HG03460 (cell line): ENCODE results near the gene AGR3.
"Not testable (repeated sequence)": the region's sequence is repeated elsewhere in the genome, so short reads cannot be mapped to it uniquely, and the experiment has no call there.

Source experiments
- ATAC-seq: cut with Tn5 transposase; IDR thresholded peaks from one replicate; pipeline ENCODE4 v1.9.1; 2021; ENCODE audit not compliant: unreplicated experiment

The AGR3 gene

DNA sequence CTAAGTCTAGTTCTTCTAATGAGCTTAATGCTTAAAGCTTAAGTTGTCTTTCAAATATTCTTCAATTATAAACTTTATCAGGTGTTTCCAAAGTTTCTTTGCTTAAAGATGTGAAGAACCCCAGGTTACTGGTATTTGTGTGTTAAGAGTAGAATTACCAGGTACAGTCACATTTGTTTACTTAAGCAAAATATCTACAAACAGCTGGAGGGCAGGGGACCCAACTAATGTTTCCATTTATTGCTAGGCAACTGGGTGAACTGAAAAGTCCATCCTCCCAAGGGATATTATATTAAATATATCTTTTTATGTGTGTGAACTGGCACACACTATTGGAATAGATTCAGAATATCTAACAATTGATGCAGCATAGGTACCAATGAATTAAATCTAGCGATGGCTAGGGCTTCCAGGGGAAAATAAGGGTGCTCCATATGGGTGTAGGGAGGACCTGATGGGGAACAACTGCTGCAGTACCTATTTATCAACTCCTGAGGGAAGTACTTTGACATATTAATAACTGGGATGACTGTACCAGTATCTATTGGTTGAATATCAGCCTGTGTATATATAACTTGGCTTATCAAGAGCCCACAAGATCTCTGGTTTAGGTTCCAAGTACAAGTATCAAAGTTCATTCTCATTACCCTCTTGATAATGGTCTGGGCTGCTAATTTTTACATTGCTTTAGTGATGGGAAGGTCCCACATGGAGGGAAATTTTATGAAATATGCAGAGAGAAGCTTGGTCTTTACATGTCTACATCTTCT is 10.3 kb upstream of the AGR3 start:
- ATAC-seq: no peak

DNA sequence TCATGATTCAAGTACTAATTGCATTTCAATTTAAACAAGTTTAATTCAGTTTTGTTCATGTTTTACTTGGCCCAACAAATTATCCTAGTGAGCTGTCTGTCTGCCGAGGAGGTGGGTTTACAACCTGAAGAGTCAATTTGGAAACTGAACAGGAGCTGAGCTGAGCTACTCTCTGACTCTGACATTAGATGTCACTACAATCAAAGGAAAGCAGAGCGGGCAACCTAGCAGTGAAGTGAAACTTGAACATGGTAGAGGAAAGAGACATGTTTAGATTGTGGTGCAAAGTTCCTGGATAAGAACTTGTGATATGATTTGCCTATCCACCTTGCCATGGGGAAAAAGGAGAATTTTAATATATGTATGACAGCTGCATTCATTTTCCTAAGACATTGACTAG is 9.6 kb upstream of the AGR3 start:
- ATAC-seq: no peak

DNA sequence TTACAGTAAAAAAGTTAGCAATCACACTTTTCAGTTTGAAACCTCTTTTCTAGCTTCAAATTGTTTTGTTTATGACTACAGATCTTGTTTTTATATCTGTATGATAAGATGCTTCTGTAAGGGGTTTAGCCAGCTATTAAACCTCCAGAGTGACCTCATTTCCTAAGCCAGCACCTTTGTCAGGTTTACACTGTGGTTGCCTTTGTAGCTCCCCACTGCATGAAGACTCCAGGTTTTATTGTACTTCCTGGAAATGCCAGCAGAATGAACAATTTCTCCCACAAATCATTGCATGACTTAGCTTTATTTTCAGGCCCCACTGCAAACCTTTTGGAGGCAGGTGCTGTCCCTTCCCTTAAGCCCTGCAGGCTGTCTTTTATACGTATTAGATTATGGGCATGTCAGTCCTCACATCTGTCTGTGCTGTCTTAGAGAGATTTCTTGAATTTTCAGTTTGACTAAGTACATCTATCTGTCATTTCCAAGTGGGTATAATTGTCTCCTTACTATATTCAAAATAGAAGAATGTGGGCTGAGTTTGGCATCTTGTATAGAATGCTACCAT is 8.2 kb upstream of the AGR3 start:
- no peak for ATAC-seq

DNA sequence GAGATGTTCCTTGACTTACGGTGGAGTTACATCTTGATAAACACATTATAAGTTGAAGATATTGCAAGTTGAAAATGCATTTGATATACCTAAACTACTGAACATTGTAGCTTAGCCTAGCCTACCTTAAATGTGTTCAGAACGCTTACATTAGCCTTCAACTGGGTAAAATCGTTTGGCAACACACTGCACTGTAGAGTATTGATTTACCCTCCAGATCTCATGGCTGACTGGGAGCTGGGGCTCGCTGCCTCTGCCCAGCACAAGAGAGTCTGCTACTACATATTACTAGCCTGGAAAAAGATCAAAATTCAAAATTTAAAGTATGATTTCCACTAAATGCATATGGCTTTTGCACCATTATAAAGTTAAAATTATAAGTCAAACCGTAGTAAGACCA is 7.5 kb upstream of the AGR3 start:
- ATAC-seq: no peak

DNA sequence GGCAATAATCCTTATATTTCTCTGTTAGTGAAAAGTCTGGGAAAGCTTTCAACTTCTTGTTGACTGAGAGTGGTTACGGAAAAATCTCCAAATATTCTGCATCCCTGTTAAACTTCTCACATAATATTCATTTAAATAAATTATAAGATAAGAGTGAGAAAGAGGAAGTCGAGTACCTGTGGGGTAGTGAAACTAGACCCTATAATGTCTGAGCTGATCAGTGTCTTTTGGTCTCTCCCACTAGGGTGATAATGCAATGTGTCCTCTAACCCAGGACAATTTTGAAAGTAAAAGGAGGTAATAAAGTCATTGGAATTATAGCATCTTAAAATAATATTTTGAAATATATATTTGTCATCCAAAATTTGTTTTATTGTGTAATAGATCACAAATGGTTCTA is 2.1 kb upstream of the AGR3 start:
- no peak for ATAC-seq

DNA sequence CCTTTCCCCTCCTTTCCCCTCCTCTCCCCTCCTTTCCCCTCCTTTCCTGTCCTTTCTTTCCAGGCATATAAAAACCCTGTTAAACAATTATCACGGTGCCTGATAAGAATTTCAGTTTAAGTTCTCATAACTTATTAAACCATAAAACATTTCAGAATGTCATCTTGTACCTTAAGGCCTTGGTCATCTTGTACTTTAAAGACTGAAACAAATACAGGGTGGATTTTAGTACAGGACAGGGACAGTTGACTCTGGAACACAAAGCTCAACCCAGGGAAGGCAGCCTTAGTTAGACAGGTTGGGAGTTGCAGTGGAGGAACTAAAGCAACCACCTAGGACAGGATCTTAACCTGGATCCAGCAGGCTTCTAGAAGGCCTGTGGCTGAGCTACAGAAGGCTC is 1.2 kb downstream of the AGR3 start:
- no peak for ATAC-seq

DNA sequence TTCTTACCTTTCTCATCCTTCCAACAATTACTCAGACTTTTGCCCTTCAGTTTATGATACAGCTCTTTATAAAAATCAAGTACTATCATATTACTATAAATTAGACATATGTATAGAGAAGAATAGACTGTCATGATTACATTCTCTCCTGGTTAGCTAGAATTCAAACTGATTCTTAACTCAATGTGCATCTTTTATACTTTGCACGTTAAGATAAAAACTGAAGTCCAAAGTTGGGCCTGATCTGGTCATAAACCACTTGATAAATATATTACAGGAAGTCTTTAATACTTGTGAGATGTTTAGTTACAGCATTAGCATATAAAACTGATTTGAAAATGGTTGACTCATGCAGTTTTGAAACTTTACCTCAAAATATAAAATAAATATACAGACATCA is 2.6 kb downstream of the AGR3 start:
- ATAC-seq: no peak

DNA sequence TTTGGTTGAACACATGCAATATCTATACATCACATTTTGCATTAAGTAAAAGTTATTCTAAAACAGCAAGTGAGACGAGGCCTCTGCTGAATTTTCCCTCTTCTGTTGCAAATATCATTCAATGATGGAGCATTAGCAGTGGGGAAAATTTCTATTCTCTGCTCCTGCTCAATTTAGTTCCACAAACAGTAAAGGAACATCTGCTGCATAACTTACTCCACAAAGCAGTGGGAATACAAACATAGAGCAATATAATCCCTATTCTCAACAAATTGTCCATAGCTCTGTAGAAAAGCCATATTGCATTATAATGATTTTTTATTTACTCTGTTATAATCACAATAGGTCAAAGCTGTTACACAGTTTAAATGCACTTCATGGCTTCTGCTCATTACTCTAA is 5.9 kb downstream of the AGR3 start:
- ATAC-seq: no peak

DNA sequence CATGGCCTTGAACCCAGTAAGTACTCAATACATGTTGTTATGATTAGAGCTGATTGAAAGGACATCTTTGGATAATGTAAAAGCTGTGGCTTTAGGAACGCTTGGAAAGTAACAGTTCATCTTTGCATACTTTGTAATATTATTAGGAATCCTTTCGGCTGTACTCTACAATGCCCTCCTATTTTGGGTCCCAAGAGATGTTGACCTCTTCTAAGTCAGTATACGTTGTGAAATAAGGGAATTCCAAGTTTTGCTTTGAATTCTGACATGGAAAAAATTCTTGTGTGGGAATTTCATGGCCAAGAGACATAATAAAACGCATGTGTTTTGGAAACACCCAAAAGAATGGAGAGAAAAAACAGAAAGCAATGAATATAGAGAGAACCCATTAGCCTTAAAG is 7.7 kb downstream of the AGR3 start:
- no peak for ATAC-seq

DNA sequence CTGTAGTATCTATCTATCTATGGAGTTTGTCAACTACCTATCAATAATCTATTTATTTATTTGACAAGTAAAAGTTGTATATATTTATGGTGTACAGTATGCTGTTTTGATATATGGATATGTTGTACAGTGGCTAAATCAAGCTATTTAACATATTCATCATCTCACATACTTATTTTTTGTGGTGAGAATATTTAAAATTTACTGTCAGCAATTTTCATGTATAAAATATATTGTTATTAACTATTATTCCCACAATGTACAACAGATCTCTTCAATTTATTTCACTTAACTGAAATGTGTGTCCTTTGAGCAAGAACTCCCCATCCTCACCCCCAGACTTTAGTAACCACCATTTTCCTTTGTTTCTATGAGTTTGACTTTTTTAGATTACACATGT is 14.5 kb downstream of the AGR3 start:
- no peak for ATAC-seq

DNA sequence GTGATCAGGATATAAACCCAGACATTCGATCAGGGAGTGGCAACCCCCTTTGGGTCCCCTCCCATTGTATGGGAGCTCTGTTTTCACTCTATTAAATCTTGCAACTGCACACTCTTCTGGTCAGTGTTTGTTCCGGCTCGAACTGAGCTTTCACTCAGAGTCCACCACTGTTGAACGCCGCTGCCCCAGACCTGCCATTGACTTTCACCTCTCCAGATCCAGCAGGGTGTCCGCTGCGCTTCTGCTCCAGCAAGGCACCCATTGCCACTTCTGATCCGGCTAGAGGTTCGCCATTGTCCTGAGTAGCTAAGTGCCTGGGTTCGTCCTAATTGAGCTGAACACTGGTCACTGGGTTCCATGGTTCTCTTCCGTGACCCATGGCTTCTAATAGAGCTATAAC is 28.6 kb downstream of the AGR3 start:
- not testable (repeated sequence) for ATAC-seq

DNA sequence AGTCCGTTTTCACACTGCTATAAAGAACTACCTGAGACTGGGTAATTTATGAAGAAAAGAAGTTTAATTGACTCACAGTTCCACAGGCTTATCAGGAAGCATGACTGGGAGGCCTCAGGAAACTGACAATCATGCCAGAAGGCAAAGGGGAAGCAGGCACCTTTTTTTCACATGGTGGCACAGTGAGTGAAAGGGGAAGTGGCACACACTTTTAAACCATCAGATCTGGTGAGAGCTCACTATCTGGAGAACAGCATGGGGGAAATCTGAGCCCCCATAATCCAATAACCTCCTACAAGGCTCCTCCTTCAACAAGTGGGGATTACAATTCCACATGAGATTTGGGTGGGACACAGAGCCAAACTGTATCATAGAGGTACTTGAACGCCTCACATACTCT is 30.0 kb downstream of the AGR3 start:
- no peak for ATAC-seq

DNA sequence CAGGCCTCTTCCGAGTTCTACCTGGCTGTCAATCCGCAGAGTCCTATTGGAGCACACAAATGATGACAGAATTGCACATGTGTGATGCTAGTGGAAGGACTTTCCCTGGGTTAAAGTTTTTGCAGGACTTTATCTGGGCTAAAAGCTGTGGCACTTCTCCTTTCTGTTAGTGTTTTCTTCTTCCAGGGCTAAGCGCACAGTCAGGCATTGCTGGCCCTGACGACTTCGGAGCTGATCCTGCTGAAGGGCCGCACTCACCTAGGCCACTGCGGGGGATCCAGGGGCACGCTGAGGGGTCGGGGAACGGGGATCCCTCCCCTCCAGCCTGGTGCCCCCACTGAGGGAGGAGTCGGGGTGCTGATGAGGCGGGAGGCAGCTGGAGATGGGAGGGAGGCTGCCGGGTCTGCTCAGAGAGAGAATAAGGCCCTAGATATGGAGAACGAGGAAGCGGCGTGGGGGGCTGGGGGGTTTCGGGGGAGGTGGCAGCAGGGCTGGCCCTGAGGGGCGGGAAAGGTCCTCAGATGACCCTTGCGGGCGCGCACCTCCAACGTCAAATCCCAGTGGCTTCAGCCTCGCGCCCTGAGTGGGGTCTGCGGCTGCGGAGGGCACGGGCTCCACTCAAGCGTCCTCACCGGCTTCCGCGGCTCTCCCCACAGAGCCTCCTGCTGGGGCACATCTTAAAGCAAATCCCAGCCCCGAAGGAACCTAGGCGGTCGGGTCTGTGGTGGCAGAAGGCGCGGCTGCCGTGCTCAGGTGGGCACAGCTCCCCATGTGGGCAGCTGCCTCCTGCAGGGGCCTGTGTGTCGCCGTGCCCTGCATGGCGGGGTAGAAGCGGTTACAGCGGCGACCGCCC is 30.9 kb downstream of the AGR3 start:
- ATAC-seq: no peak

DNA sequence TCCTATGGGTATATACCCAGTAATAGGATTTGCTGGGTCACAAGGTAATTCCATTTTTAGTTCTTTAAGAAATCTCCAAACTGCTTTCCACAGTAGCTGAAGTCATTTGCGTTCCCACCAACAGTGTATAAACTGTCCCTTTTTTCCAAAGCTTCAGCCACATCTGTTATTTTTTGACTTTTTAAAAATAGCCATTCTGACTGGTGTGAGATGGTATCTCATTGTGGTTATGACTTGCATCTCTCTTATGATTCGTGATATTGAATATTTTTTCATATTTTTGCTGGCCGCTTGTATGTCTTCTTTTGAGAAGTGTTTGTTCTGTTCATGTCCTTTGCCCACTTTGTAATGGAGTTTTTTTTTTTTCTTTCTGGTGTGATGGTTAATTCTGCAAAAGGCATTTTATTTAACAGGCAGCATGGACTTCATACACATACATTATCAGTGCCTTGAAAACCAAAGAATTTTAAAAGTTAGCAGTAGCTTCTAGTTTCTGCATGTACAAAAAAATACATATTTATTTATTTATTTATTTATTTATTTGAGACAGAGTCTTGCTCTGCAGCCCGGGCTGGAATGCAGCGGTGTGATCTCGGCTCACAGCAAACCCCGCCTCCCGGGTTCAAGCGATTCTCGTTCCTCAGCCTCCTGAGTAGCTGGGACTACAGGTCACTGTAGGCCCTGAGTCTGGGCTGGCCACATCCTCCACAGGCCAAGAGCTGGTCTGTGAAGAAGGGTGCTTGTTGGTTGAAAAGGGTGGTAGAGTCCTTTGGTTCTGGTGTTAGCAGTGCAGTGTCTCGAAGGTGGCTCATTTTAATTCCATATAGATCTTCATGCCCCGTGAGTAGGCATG is 32.3 kb downstream of the AGR3 start:
- ATAC-seq: no peak

DNA sequence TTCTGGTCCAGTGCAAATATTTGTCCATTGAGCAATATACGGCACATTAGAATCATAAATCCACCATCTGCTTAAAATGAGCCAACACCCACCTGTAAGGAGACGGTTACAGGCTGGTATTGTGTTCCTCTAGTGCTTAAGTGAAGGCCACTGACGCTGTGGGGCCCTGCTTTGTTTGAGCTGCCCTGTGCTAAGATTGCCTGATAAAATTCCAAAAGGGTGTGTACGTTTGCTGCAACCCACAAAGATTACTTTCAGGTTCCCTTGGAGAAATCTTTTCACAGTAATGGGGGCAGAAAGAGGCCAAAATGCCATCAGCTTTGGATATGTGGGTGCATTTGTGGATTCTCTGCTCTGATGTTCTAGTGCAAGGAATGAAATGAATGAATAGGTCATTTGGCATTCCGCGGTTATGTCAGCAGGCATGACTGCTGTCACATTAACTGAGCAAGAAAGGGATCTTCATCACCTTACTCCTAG is 34.4 kb downstream of the AGR3 start:
- no peak for ATAC-seq

DNA sequence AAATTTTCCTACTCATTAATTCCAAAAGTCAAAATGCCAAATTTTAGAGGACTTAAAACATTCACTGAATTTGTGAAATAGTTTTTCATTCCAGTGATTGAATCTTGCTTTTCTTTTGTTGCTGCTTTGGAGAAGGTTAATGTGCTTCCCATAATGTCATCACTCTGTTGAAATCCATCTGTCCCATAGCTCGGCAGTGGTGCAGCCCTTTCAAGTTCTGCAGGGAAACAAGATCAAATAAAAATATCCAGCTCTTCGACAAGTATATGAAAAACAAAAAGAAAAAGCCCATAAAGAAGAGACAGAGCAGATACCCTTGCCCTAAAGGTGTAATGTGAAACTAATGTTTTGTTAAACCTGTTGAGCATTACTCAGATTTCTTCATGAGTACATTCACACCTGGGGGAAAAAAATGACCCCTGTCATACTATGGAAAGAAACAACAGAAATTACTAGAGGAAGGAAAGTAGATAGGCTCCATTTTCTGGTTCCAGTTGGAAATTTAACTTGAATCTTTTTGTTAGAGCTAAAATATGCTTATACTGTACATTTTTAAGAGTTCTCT is 35.1 kb downstream of the AGR3 start:
- no peak for ATAC-seq

DNA sequence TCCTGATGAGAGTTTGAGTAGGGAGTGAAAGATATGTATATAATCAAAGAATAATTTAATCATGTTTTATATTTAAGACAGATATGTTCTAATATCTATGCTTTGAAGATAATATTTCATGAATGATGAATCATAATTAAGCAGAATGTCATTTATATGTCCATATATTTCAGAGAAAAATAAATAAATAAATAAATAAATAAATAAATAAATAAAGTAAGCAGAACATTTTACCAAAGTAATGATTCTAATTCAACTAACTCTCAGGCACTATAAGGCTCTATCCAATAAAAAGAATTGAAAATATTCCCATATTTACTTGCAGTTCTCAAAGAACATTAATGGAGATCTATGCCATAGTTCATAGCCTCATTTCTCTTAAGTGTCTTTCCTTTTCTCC is 36.0 kb downstream of the AGR3 start:
- no peak for ATAC-seq

DNA sequence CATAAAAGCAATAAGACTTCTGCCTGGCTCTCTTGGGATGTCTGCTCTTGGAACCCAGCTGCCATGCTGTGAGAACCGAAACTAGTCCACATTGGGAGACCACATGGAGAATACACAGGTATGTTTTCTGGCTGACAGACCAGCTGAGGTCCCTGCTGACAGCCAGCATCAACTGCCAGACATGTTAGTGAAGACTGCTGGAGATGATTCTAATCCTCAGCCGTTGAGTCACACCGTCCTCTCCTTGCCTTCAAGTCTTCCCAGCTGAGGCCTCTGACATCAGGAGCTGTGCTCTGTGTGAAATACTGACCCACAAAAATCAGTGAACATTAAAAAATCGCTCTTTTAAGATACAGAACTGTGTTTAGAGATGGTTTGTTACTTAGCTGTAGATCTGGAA is 40.1 kb downstream of the AGR3 start:
- ATAC-seq: no peak

DNA sequence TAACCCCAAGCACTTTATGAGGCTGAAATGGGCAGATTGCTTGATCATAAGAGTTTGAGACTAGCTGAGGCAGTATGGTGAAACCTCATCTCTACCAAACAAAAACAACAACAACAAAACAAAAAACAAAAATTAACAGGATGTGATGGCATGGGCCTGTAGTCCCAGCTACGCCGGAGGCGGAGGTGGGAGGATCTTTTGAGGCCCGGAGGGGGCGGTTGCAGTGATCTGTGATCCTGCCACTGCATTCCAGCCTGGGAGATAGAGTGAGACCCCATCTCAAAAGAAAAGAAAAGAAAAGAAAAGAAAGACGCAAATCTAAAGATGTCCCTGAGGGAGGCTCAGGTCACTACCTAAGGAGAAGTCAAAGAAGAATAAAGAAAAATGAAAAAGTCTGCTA is 41.7 kb downstream of the AGR3 start:
- no peak for ATAC-seq

DNA sequence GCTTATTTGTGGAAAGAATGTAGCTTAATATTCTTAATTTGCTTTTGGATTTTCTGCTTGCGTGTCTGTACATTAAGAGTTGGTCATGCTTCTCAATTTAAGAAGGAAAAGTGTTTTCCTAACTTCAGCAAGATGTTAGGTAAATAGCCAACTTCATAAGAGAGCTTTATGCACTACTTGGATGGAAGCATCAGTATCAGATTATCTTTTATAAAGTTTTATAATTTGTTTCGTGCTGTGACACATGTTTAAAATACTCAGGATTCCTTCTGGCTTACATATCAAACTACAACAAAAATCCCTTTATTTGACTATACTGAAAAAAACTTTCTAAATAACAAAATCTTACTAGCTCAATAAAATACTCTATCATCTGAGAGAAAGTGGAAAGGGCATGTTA is 42.1 kb downstream of the AGR3 start:
- no peak for ATAC-seq

DNA sequence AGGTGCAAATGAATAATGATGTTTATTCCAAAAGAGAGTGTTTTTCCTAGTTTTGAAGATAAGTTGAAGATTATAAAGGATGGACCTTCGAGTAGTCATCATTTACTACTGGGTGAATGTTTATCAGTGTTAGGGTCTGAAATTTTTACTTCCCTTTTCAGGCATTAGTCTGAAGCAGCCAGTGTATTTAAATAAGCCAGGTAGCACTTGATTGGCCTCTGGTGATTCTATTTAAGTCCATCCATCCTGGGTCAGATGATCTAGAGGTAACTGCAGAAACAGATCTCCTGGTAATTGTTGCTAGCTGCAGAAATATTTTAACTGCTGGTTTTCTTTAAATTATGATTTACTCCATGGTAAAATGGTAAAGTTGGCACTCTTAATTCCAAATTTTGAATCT is 42.9 kb downstream of the AGR3 start:
- no peak for ATAC-seq
